ENCODE data around the gene ARHGAP32.

- TF ChIP-seq CTCF (conservative IDR thresholded peaks at IDR 0.05; ENCODE audit: low read length) (no peak), EZH2phosphoT487 (IDR thresholded peaks at IDR 0.05; ENCODE audit: borderline replicate concordance, low read depth, low read length) (no peak)
Observed at GRCh38 chr11:128926437-128927107, 265.6 kb downstream of the ARHGAP32 start.
